KG1 (cell line): ENCODE measurements around the gene ABCC4.

Experiments
- DNase-seq: peaks from one replicate; lab custom pipeline; 2025; lab: John Stamatoyannopoulos, UW

Gene ABCC4

GRCh38 chr13:95258098-95258497, 43.2 kb downstream of the ABCC4 start:
- DNase-seq = no peak

GRCh38 chr13:95256091-95256490, 45.2 kb downstream of the ABCC4 start:
- no peak for DNase-seq

GRCh38 chr13:95255072-95255732, 46.0 kb downstream of the ABCC4 start:
- DNase-seq = no peak

- no peak for DNase-seq
Measured at GRCh38 chr13:95254339-95254738, 46.9 kb downstream of the ABCC4 start.

- DNase-seq = no peak
Measured at GRCh38 chr13:95253033-95253432, 48.2 kb downstream of the ABCC4 start.

GRCh38 chr13:95251641-95252040, 49.6 kb downstream of the ABCC4 start:
- DNase-seq = no peak

- DNase-seq = no peak
Measured at GRCh38 chr13:95250961-95251360, 50.3 kb downstream of the ABCC4 start.

- DNase-seq = no peak
Measured at GRCh38 chr13:95248953-95249352, 52.3 kb downstream of the ABCC4 start.

GRCh38 chr13:95247852-95248251, 53.4 kb downstream of the ABCC4 start:
- no peak for DNase-seq

GRCh38 chr13:95247171-95247570, 54.1 kb downstream of the ABCC4 start:
- DNase-seq = no peak

- DNase-seq = peak; percentile 19
Measured at GRCh38 chr13:95246292-95247082, 54.8 kb downstream of the ABCC4 start.

GRCh38 chr13:95245071-95245470, 56.2 kb downstream of the ABCC4 start:
- no peak for DNase-seq

- DNase-seq = no peak
Measured at GRCh38 chr13:95243207-95243606, 58.0 kb downstream of the ABCC4 start.

- DNase-seq = no peak
Measured at GRCh38 chr13:95241321-95241720, 59.9 kb downstream of the ABCC4 start.

GRCh38 chr13:95239283-95239682, 62.0 kb downstream of the ABCC4 start:
- no peak for DNase-seq

GRCh38 chr13:95237310-95237870, 63.9 kb downstream of the ABCC4 start:
- DNase-seq = no peak

- no peak for DNase-seq
Measured at GRCh38 chr13:95236774-95237173, 64.5 kb downstream of the ABCC4 start.

- no peak for DNase-seq
Measured at GRCh38 chr13:95235974-95236373, 65.3 kb downstream of the ABCC4 start.

GRCh38 chr13:95235199-95235756, 66.0 kb downstream of the ABCC4 start:
- no peak for DNase-seq

GRCh38 chr13:95234242-95234641, 67.0 kb downstream of the ABCC4 start:
- no peak for DNase-seq

- DNase-seq = no peak
Measured at GRCh38 chr13:95233026-95233635, 68.1 kb downstream of the ABCC4 start.

GRCh38 chr13:95231393-95231792, 69.9 kb downstream of the ABCC4 start:
- DNase-seq = no peak

- DNase-seq = no peak
Measured at GRCh38 chr13:95229855-95230254, 71.4 kb downstream of the ABCC4 start.
